NK-92 (cell line): ENCODE data around the gene SYNDIG1.

Experiments
- DNase-seq: peaks from one replicate; lab custom pipeline; 2025; ENCODE audit not compliant: unreplicated experiment; lab: John Stamatoyannopoulos, UW

Gene SYNDIG1

GRCh38 chr20:24446811-24447210 is 22.6 kb upstream of the SYNDIG1 start:
- DNase-seq = no peak

- no peak for DNase-seq
Measured at GRCh38 chr20:24448170-24448569, 21.3 kb upstream of the SYNDIG1 start.

GRCh38 chr20:24449026-24449720 is 20.3 kb upstream of the SYNDIG1 start:
- no peak for DNase-seq

GRCh38 chr20:24450177-24450576 is 19.3 kb upstream of the SYNDIG1 start:
- no peak for DNase-seq

- DNase-seq = no peak
Measured at GRCh38 chr20:24450624-24451376, 18.6 kb upstream of the SYNDIG1 start.

GRCh38 chr20:24451428-24451827 is 18.0 kb upstream of the SYNDIG1 start:
- no peak for DNase-seq

GRCh38 chr20:24452016-24452415 is 17.4 kb upstream of the SYNDIG1 start:
- DNase-seq = no peak

GRCh38 chr20:24452498-24453127 is 16.8 kb upstream of the SYNDIG1 start:
- DNase-seq = no peak

GRCh38 chr20:24453869-24454268 is 15.6 kb upstream of the SYNDIG1 start:
- no peak for DNase-seq

- DNase-seq = no peak
Measured at GRCh38 chr20:24455081-24455480, 14.3 kb upstream of the SYNDIG1 start.

GRCh38 chr20:24456398-24456781 is 13.0 kb upstream of the SYNDIG1 start:
- no peak for DNase-seq

GRCh38 chr20:24458436-24458835 is 11.0 kb upstream of the SYNDIG1 start:
- DNase-seq = no peak

- DNase-seq = no peak
Measured at GRCh38 chr20:24459733-24460132, 9.7 kb upstream of the SYNDIG1 start.

- DNase-seq = no peak
Measured at GRCh38 chr20:24460712-24461111, 8.7 kb upstream of the SYNDIG1 start.

GRCh38 chr20:24461848-24462247 is 7.6 kb upstream of the SYNDIG1 start:
- DNase-seq = no peak

- no peak for DNase-seq
Measured at GRCh38 chr20:24462460-24463010, 6.9 kb upstream of the SYNDIG1 start.

- no peak for DNase-seq
Measured at GRCh38 chr20:24465159-24465558, 4.3 kb upstream of the SYNDIG1 start.

- DNase-seq = no peak
Measured at GRCh38 chr20:24465730-24466129, 3.7 kb upstream of the SYNDIG1 start.

GRCh38 chr20:24468401-24469115 is 871 bp upstream of the SYNDIG1 start:
- no peak for DNase-seq

GRCh38 chr20:24469894-24470745 is 691 bp downstream of the SYNDIG1 start:
- no peak for DNase-seq
